GM06990 (cell line): Measurements from ENCODE around the gene PHACTR3.

Experiments
- DNase-seq: peaks from one replicate; pipeline ENCODE4 v3.0.0-alpha.2; 2011; ENCODE audit not compliant: insufficient read length; ENCODE audit errors: extremely low read depth
- H3K27me3 ChIP-seq: replicated peaks from 2 replicates; pipeline ENCODE4 v1.6.0; 2011; ENCODE audit warnings: low read length; ENCODE audit not compliant: control insufficient read depth, insufficient read depth
- H3K36me3 ChIP-seq: 2 replicates; pipeline ENCODE4 v1.5.1; 2011; ENCODE audit warnings: low read length; ENCODE audit not compliant: control insufficient read depth, insufficient read depth
- H3K4me3 ChIP-seq: replicated peaks from 2 replicates; pipeline ENCODE4 v1.5.1; 2011; ENCODE audit warnings: low read depth, mild to moderate bottlenecking, control low read depth, low read length
- CTCF ChIP-seq: IDR thresholded peaks from 2 replicates; pipeline ENCODE4 v1.5.1; 2011; ENCODE audit warnings: low read length, control low read depth, mild to moderate bottlenecking, inconsistent platforms; ENCODE audit not compliant: insufficient read depth, poor library complexity, severe bottlenecking

PHACTR3 gene

GRCh38 chr20:59737073-59737666 is 132.8 kb downstream of the PHACTR3 start:
- Histone ChIP-seq H3K36me3 (no peaks in the 10 kb centered on the region), H3K27me3 (no peaks in the 10 kb centered on the region; the same call in 1 of the 2 replicates), H3K4me3 (no peak overlapping the region)
- TF ChIP-seq CTCF: no peak
- DNase-seq: no peak

DNA sequence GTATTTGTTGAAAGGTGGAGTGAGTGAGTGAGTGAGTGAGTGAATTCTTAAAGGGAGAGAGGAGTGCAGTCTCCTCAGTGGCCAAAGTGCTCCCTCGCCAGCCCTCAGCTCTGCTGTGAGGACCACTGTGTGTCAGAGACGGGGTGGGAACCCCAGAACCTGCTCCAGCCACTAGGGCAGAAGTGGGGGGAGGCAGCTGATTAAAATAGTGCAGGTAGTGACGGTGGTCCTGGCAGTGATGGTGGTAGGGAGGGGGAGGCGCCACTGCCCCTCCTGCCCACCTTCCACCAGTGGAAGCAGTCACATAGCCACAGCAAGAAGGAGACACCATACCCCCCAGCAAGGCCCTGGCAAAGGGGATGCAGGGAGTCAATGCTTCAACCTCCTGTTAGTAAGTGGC is 133.5 kb downstream of the PHACTR3 start:
- H3K4me3 ChIP-seq: no peak overlapping the region
- no peaks in the 10 kb centered on the region for H3K36me3 ChIP-seq
- DNase-seq: no peak
- TF ChIP-seq CTCF: no peak
- H3K27me3 ChIP-seq: no peaks in the 10 kb centered on the region; the same call in 1 of the 2 replicates

- no peak for DNase-seq
- H3K27me3 ChIP-seq: no peaks in the 10 kb centered on the region; the same call in 1 of the 2 replicates
- H3K36me3 ChIP-seq: no peaks in the 10 kb centered on the region
- no peak for TF ChIP-seq CTCF
- H3K4me3 ChIP-seq: no peak overlapping the region
Measured at GRCh38 chr20:59738851-59739250, 134.5 kb downstream of the PHACTR3 start.

GRCh38 chr20:59740621-59741020 is 136.3 kb downstream of the PHACTR3 start:
- no peak for DNase-seq
- Histone ChIP-seq H3K36me3 (no peaks in the 10 kb centered on the region), H3K4me3 (no peak overlapping the region), H3K27me3 (no peaks in the 10 kb centered on the region; the same call in 1 of the 2 replicates)
- no peak for TF ChIP-seq CTCF

DNA sequence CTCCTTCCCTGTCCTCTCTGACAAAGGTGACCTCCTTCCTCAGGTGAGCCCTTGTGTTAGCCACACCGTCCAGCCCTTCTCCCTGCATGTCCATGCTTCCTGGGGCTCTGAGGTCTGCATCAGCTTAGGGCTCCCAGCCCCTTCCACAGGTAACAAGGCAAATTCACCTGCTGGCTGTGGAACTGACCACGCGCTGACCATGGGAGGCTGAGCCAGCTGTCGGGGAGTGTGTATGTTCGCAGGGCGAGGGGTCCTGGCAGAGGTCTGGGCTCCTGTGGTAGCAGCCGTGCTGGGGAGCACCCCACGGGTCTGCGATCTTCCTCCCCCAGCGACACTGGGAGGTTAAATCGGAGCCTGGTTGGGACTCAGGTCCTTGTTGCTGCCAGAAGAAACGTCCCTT is 136.7 kb downstream of the PHACTR3 start:
- DNase-seq: no peak
- no peaks in the 10 kb centered on the region for H3K36me3 ChIP-seq
- TF ChIP-seq CTCF: no peak
- no peaks in the 10 kb centered on the region; the same call in 1 of the 2 replicates for H3K27me3 ChIP-seq
- H3K4me3 ChIP-seq: no peak overlapping the region
